ENCODE measurements around the gene XKR8.

Gene XKR8

GRCh38 chr1:27955076-27955475, 4.7 kb upstream of the XKR8 start:
- H3K27ac ChIP-seq = no peak overlapping the region
- TF ChIP-seq, protein P1, sequence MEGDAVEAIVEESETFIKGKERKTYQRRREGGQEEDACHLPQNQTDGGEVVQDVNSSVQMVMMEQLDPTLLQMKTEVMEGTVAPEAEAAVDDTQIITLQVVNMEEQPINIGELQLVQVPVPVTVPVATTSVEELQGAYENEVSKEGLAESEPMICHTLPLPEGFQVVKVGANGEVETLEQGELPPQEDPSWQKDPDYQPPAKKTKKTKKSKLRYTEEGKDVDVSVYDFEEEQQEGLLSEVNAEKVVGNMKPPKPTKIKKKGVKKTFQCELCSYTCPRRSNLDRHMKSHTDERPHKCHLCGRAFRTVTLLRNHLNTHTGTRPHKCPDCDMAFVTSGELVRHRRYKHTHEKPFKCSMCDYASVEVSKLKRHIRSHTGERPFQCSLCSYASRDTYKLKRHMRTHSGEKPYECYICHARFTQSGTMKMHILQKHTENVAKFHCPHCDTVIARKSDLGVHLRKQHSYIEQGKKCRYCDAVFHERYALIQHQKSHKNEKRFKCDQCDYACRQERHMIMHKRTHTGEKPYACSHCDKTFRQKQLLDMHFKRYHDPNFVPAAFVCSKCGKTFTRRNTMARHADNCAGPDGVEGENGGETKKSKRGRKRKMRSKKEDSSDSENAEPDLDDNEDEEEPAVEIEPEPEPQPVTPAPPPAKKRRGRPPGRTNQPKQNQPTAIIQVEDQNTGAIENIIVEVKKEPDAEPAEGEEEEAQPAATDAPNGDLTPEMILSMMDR (conservative IDR thresholded peaks at IDR 0.05) = no peak
- no peak for TF ChIP-seq ZFX (IDR thresholded peaks at IDR 0.05)

DNA sequence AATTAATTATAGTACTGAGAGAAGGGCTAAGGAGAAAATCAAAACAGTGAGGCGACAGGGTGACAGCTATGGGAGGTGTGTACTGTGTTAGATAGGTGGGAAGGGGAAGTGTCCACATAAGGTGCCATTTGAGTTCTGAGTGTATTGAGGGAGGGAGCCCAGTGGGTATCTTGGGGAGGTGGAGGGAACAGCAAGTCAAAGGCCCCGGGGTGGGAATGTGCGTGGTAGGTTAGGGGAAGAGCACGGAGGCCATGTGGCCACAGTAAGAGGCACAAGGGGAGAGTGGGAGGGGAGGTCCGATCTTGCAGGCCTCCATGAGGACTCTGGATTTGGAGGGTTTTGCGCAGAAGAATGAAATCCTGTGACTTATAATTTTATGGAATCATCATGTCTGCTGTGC, 3.0 kb upstream of the XKR8 start:
- H3K27ac ChIP-seq = no peak overlapping the region
- TF ChIP-seq ZFX (IDR thresholded peaks at IDR 0.05) = no peak
- TF ChIP-seq, protein P1 (conservative IDR thresholded peaks at IDR 0.05) = no peak

DNA sequence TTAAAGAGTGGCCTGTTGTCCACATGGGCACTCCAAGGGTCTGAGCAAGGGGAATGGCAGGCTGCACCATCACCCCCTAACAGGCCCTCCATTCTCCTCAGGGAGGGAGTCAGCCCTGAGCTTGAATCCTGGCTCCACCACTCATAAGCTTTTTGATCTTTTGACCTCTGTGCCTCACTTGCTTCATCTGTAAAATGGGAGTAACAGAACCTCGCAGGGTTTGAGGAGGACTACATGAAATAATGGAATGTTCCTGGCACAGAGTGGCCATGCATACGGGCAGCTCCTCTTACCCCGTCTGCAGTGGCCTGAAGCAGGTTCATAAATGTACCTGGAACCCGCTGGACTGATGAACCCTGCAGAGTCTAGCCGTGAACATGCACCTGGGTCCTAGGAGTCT, 2.1 kb upstream of the XKR8 start:
- no peak overlapping the region for H3K27ac ChIP-seq
- no peak for TF ChIP-seq ZFX (IDR thresholded peaks at IDR 0.05)
- TF ChIP-seq, protein P1 (conservative IDR thresholded peaks at IDR 0.05) = no peak

GRCh38 chr1:27958513-27958912, 1.3 kb upstream of the XKR8 start:
- no peak for TF ChIP-seq ZFX (IDR thresholded peaks at IDR 0.05)
- TF ChIP-seq, protein P1 (conservative IDR thresholded peaks at IDR 0.05) = no peak
- no peak overlapping the region; the same call in 1 of the 2 replicates for H3K27ac ChIP-seq

- H3K27ac ChIP-seq = peak overlapping the region; percentile 79
- no peak for TF ChIP-seq ZFX (IDR thresholded peaks at IDR 0.05)
- TF ChIP-seq, protein P1 (conservative IDR thresholded peaks at IDR 0.05) = no peak
Observed at GRCh38 chr1:27960762-27961645, 1.2 kb downstream of the XKR8 start.

DNA sequence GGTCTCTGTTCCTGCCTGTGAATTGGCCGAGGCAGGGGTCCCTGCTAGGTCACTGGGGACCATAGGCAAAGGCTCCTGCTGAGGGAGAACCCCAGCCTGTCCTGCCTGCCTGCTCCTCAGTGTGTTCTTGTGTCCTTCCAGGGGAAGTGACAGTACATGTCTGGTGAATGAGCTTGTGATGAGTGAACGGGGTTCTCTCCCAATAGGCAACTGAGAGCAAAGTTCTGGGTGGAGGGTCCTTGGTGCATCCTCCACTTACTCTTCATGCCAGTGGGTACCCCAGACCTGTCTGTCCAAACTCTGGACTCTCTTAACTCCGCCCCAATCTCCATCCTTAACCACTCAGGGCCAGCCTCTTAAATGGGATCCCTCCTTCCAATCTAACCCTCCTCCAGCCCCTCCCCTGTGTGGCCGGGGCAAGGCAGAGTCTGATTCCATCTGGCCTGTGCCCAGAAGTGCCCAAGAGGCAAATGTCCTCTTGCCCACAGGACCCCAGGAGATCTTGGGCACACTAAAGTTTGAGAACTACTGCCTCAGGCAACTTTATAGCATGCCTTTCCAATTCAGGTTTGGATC, 2.0 kb downstream of the XKR8 start:
- TF ChIP-seq, protein P1 (conservative IDR thresholded peaks at IDR 0.05) = no peak
- TF ChIP-seq ZFX (IDR thresholded peaks at IDR 0.05) = no peak
- H3K27ac ChIP-seq = no peak overlapping the region

- TF ChIP-seq ZFX (IDR thresholded peaks at IDR 0.05) = no peak
- TF ChIP-seq, protein P1 (conservative IDR thresholded peaks at IDR 0.05) = no peak
- no peak overlapping the region for H3K27ac ChIP-seq
Observed at GRCh38 chr1:27963393-27963792, 3.6 kb downstream of the XKR8 start.
